Stimulated activated CD4-positive, alpha-beta T cell treated with anti-CD3 and anti-CD28 coated beads, Interleukin-12 subunit alpha, Interleukin-12 subunit beta, amount 100 ng/mL, for 24 hours (primary cell): ENCODE results near the gene BAZ2B.
"Not testable (repeated sequence)": the region's sequence is repeated elsewhere in the genome, so short reads cannot be mapped to it uniquely, and the experiment has no call there.

Source experiments
- DNase-seq, 2 experiments: peaks; one replicate each; pipeline ENCODE4 v3.0.0-alpha.2; 2020; ENCODE audit warnings: low read depth in 2 of 2

The BAZ2B gene

GRCh38 chr2:159419403-159419802, 196.9 kb downstream of the BAZ2B start:
- DNase-seq, result no peak

- DNase-seq, result no peak
These were observed 204.9 kb downstream of the BAZ2B start for GRCh38 chr2:159411460-159411859.

GRCh38 chr2:159410276-159410675, 206.1 kb downstream of the BAZ2B start:
- DNase-seq, result no peak

- DNase-seq, result no peak
These were observed 207.1 kb downstream of the BAZ2B start for GRCh38 chr2:159409116-159409800.

GRCh38 chr2:159402790-159403189, 213.6 kb downstream of the BAZ2B start:
- no peak for DNase-seq

- DNase-seq, result not testable (repeated sequence)
These were observed 214.2 kb downstream of the BAZ2B start for GRCh38 chr2:159402160-159402559.

GRCh38 chr2:159399716-159400415, 216.5 kb downstream of the BAZ2B start:
- DNase-seq, result no peak

- no peak for DNase-seq
These were observed 219.5 kb downstream of the BAZ2B start for GRCh38 chr2:159396799-159397198.

GRCh38 chr2:159382447-159383028, 233.8 kb downstream of the BAZ2B start:
- DNase-seq, result no peak

GRCh38 chr2:159381574-159381973, 234.8 kb downstream of the BAZ2B start:
- DNase-seq, result no peak

GRCh38 chr2:159380685-159381239, 235.6 kb downstream of the BAZ2B start:
- DNase-seq, result no peak

- DNase-seq, result no peak
These were observed 237.2 kb downstream of the BAZ2B start for GRCh38 chr2:159379181-159379580.

- DNase-seq, result no peak
These were observed 241.1 kb downstream of the BAZ2B start for GRCh38 chr2:159375241-159375640.

- no peak for DNase-seq
These were observed 244.8 kb downstream of the BAZ2B start for GRCh38 chr2:159371506-159371905.

GRCh38 chr2:159366538-159366937, 249.8 kb downstream of the BAZ2B start:
- no peak for DNase-seq

- DNase-seq, result no peak
These were observed 253.5 kb downstream of the BAZ2B start for GRCh38 chr2:159362816-159363251.

- no peak for DNase-seq
These were observed 254.3 kb downstream of the BAZ2B start for GRCh38 chr2:159362094-159362493.

GRCh38 chr2:159361603-159362002, 254.7 kb downstream of the BAZ2B start:
- not testable (repeated sequence) for DNase-seq

GRCh38 chr2:159356053-159356554, 260.2 kb downstream of the BAZ2B start:
- no peak for DNase-seq

GRCh38 chr2:159351977-159352376, 264.4 kb downstream of the BAZ2B start:
- DNase-seq, result no peak

- DNase-seq, result no peak
These were observed 266.6 kb downstream of the BAZ2B start for GRCh38 chr2:159349674-159350299.
